GM23338 (cell line): ENCODE data around the gene HMCN2.

Source experiments
- CTCF ChIP-seq, 2 experiments: fragments of 200-600 bp in 1 of 2; sonication (generic) in 1 of 2; conservative IDR thresholded peaks; 2 replicates each; pipeline versions ENCODE4 v1.5.1 to v1.6.1; 2016 to 2017; ENCODE audit warnings: antibody characterized with exemption in 2 of 2, low read depth in 2 of 2, mild to moderate bottlenecking in 2 of 2, moderate library complexity in 1 of 2
- ETS1 ChIP-seq: IDR thresholded peaks from 2 replicates; pipeline ENCODE4 v1.6.1; 2016; ENCODE audit warnings: antibody characterized with exemption
- EZH2 ChIP-seq: fragments of 200-600 bp; sonication (generic); IDR thresholded peaks from one replicate; pipeline ENCODE4 v1.8.0; 2017; ENCODE audit warnings: antibody characterized with exemption, mild to moderate bottlenecking, low read depth; ENCODE audit not compliant: unreplicated experiment
- REST ChIP-seq: IDR thresholded peaks from one replicate; pipeline ENCODE4 v1.6.1; 2018; ENCODE audit warnings: antibody characterized with exemption; ENCODE audit not compliant: unreplicated experiment
- ZNF331 ChIP-seq: fragments of 250-450 bp; sonication (Bioruptor Pico); IDR thresholded peaks from 2 replicates; pipeline ENCODE4 v1.5.0; 2020; ENCODE audit warnings: low read depth, mild to moderate bottlenecking, moderate library complexity

- no peak for TF ChIP-seq CTCF (conservative IDR thresholded peaks at IDR 0.05; ENCODE audit: low read depth in 2 of 2)
- TF ChIP-seq ZNF331 (CRISPR knock-in tag) = no peak
- TF ChIP-seq EZH2 = no peak
- no peak for TF ChIP-seq ETS1
- TF ChIP-seq REST = no peak
These were observed 143.7 kb downstream of the HMCN2 start for GRCh38 chr9:130409246-130409645.
